ENCODE results near the gene MPPED1. TPM values are rescaled to one million over a fixed set of nuclear protein-coding genes. Genes with fewer than 3 reads are reported as not detected.

The MPPED1 gene
- total and polyA plus RNA-seq, 2 donors (not counting 3 experiments of a cell fraction or from before 2014, with no cell fraction given) = not detected

GRCh38 chr22:43500792-43501785 is 89.3 kb downstream of the MPPED1 start:
- no TSS peak for BruUV-seq (replicated peaks)
- POLR2A ChIA-PET = no interaction called here
- H4K20me1 ChIP-seq (replicated peaks; ENCODE audit: control insufficient read depth, extremely low read depth, insufficient read depth, low read length) = no peaks in the 10 kb centered on the region

More at GRCh38 chr22:43500792-43501785, 89.3 kb downstream of the MPPED1 start:
- peaks cover 8% of the 10 kb centered on the region for H3K9me3 ChIP-seq (replicated peaks; ENCODE audit: control insufficient read depth, insufficient read depth, low read length)
- FAIRE-seq (no peak), DNase-seq (ENCODE audit: low read depth, low spot score) (no peak)
- H3K4me1 ChIP-seq (ENCODE audit: control insufficient read depth, extremely low read depth, insufficient read depth, low read length) = no peaks in the 10 kb centered on the region
- H3K27ac ChIP-seq (ENCODE audit: insufficient read depth, low read depth, low read length) = no peak overlapping the region
- intact Hi-C loops (cut with micrococcal nuclease) (no loop called here), dilution Hi-C loops (cut with MboI; ENCODE audit: extremely low pct_ligation_motif_present, low sequenced_read_pairs) (no loop called here)
- no peak overlapping the region for H3K4me2 ChIP-seq (ENCODE audit: insufficient read depth, low read length)
- no peaks in the 10 kb centered on the region for H3K27me3 ChIP-seq (ENCODE audit: control insufficient read depth in 2 of 2, insufficient read depth in 2 of 2, low read length in 2 of 2)
- CTCF ChIA-PET = no interaction called here
- H3K36me3 ChIP-seq (ENCODE audit: control insufficient read depth in 2 of 2, extremely low read depth in 1 of 2, insufficient read depth in 2 of 2, low read length in 2 of 2) = no peaks in the 10 kb centered on the region
- H3K9me1 ChIP-seq (replicated peaks; ENCODE audit: control insufficient read depth, extremely low read depth, insufficient read depth, low read length) = no peaks in the 10 kb centered on the region
- H2AFZ ChIP-seq (ENCODE audit: low read depth, low read length) = no peak overlapping the region
- H3K9ac ChIP-seq (replicated peaks; ENCODE audit: extremely low read depth, insufficient read depth, low read length) = no peak overlapping the region
- TF ChIP-seq POLR2AphosphoS5 (IDR thresholded peaks at IDR 0.05; ENCODE audit: insufficient read depth, low read depth, low read length) = no peak
- no peak for TF ChIP-seq GATA2 (IDR thresholded peaks at IDR 0.05; ENCODE audit: insufficient read depth, insufficient read length, low read depth, low read length)
- TF ChIP-seq POLR2A (IDR thresholded peaks at IDR 0.05; ENCODE audit: low read depth, low read length) = no peak
- TF ChIP-seq MYC (IDR thresholded peaks at IDR 0.05; ENCODE audit: low read depth, low read length) = no peak
- no peak for TF ChIP-seq FOS (IDR thresholded peaks at IDR 0.05; ENCODE audit: borderline replicate concordance, insufficient read depth, low read length)
- TF ChIP-seq EZH2 (IDR thresholded peaks at IDR 0.05; ENCODE audit: borderline replicate concordance, low read depth, low read length, severe bottlenecking) = no peak
- TF ChIP-seq JUN (IDR thresholded peaks at IDR 0.05; ENCODE audit: borderline replicate concordance, insufficient read depth, insufficient read length, low read depth) = no peak
- TF ChIP-seq MAX (IDR thresholded peaks at IDR 0.05; ENCODE audit: insufficient read depth, insufficient read length) = no peak
- TF ChIP-seq CTCF (IDR thresholded peaks at IDR 0.05; ENCODE audit: extremely low read depth in 1 of 2, insufficient read depth in 1 of 2, low read depth in 1 of 2, low read length in 2 of 2) = no peak
- no peaks in the 10 kb centered on the region for H3K79me2 ChIP-seq (ENCODE audit: control insufficient read depth, insufficient read depth, low read length)
- H3K4me3 ChIP-seq (replicated peaks in 1 of 3; ENCODE audit: insufficient read depth in 1 of 3, low read depth in 1 of 3, low read length in 3 of 3) = no peak overlapping the region
